Measurements from ENCODE around the gene SFT2D3. TPM values are rescaled to one million over a fixed set of nuclear protein-coding genes. Genes with fewer than 3 reads are reported as not detected.
"Not testable (repeated sequence)": the region's sequence is repeated elsewhere in the genome, so short reads cannot be mapped to it uniquely, and the experiment has no call there.

The SFT2D3 gene
- total RNA-seq, 2 experiments from 2014 or later: 4.8 to 5.5 TPM

DNA sequence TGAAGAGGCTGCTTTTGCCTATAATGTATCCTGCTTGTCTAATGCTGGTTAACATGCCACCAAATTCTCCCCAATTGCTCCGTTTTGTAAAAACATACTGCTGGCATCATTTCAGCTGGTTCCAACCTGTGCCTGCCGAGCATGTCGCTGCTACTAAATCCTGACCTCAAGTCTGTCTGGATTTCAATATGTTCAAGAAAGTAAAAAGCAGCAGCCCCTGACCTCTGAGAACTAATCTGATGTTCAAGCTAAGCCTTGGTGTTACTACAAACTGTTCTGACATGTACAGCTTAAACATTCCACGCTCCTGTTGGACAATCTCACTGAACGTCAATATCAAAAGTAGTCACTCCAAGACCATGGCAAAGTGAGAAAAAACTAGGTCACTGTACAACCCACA is 46.3 kb downstream of the SFT2D3 start:
- ChIA-PET POLR2A (no interaction called here), CTCF (no interaction called here)
- Mint-ChIP-seq H3K4me3 (no peak overlapping the region), H3K9me3 (ENCODE audit: insufficient read depth) (no peaks in the 10 kb centered on the region), H3K4me1 (ENCODE audit: low read depth) (peaks cover 7% of the 10 kb centered on the region), H3K27ac (no peak overlapping the region), H3K36me3 (ENCODE audit: low read depth) (peaks cover 33% of the 10 kb centered on the region), H3K27me3 (ENCODE audit: low read depth) (no peaks in the 10 kb centered on the region)
- ATAC-seq: no peak
- DNase-seq: no peak

DNA sequence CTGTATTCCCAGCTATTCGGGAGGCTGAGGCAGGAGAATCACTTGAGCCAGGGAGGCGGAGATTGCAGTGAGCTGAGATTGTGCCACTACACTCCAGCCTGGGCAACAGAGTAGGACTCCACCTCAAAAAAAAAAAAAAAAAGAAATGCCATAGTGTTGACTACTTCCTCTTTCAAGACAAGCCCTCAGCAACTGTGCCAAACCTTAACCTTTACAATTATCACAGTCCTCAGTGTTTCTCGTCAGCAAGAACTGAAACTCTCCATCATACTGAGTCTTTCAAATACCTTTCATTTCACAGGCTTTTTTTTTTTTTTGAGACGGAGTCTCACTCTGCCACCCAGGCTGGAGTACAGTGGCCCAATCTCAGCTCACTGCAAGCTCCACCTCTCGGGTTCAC is 48.2 kb downstream of the SFT2D3 start:
- POLR2A ChIA-PET; H3K27me3 Mint-ChIP-seq (ENCODE audit: low read depth); H3K4me1 Mint-ChIP-seq (ENCODE audit: low read depth); CTCF ChIA-PET; DNase-seq; ATAC-seq; H3K27ac Mint-ChIP-seq; H3K9me3 Mint-ChIP-seq (ENCODE audit: insufficient read depth); H3K4me3 Mint-ChIP-seq: not testable (repeated sequence)
- peaks cover 31% of the 10 kb centered on the region for H3K36me3 Mint-ChIP-seq (ENCODE audit: low read depth)

DNA sequence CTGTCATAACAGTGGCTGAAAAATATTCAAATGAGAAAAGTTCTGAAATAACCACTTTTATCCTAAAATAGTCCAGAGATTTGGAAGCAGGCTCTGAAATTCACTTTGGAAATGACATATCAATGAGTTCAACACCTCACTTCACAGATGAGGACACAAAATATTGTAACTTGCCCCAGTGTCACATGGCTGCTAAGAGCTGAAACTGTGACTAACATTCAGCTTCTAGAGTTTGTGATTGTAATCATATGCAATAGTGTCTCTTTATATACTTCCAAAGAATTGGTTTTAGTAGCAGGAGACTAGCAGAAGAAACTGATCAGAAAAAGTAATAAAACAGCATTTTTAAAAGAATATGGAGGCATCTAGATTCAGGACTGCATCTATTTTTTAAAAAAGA is 52.1 kb downstream of the SFT2D3 start:
- POLR2A ChIA-PET: no interaction called here
- no peak overlapping the region for H3K27ac Mint-ChIP-seq
- peaks cover 28% of the 10 kb centered on the region for H3K36me3 Mint-ChIP-seq (ENCODE audit: low read depth)
- DNase-seq (no peak), ATAC-seq (no peak)
- CTCF ChIA-PET: no interaction called here
- H3K27me3 Mint-ChIP-seq (ENCODE audit: low read depth): no peaks in the 10 kb centered on the region
- H3K9me3 Mint-ChIP-seq (ENCODE audit: insufficient read depth): no peaks in the 10 kb centered on the region
- H3K4me1 Mint-ChIP-seq (ENCODE audit: low read depth): peaks cover 3% of the 10 kb centered on the region
- no peak overlapping the region for H3K4me3 Mint-ChIP-seq

DNA sequence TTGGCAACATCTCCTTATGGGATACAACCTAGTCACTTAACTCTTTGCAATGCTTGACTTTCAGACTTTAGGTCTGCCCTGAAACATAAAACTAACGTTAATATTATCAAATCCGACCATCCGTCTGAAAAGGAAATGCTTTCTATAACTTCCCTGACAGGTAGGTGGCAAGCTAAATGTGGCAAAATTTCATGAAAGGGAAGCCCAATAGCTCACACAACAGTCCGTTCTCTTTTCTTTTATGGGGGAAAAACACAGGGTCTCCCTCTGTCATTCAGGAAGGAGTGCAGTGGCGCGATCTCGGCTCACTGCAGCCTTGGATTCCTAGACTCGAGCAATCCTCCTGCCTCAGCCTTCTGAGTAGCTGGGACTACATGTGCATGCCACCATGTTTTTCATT is 52.9 kb downstream of the SFT2D3 start:
- no peak overlapping the region for H3K27ac Mint-ChIP-seq
- POLR2A ChIA-PET: interaction anchor here (1.0 kb wide), 1 partner anchor 52 kb away, joined by 4 read pairs; the partner anchor contains the start of gene SFT2D3
- H3K27me3 Mint-ChIP-seq (ENCODE audit: low read depth): no peaks in the 10 kb centered on the region
- H3K4me3 Mint-ChIP-seq: no peak overlapping the region
- CTCF ChIA-PET: interaction anchor here (0.9 kb wide), 1 partner anchor 30 kb away, joined by 3 read pairs; no protein-coding TSS in a partner anchor
- peaks cover 28% of the 10 kb centered on the region for H3K36me3 Mint-ChIP-seq (ENCODE audit: low read depth)
- H3K4me1 Mint-ChIP-seq (ENCODE audit: low read depth): peaks cover 3% of the 10 kb centered on the region
- ATAC-seq: no peak
- DNase-seq: no peak
- H3K9me3 Mint-ChIP-seq (ENCODE audit: insufficient read depth): no peaks in the 10 kb centered on the region

Other genes starting within 250 kb of the SFT2D3 start
- gene IWS1, start 175.0 kb upstream of the SFT2D3 start, total RNA-seq: 10 to 100 TPM; 48.4 to 53.3 TPM
- gene MYO7B, start 165.8 kb upstream of the SFT2D3 start, total RNA-seq: 1 to 10 TPM in 1 of 2 experiments, under 1 TPM in 1; 0.82 to 1.2 TPM
- gene GPR17, start 55.3 kb upstream of the SFT2D3 start, total RNA-seq: not detected
- 10 to 100 TPM; 35.3 to 38.3 TPM for gene LIMS2, start 26.0 kb upstream of the SFT2D3 start, total RNA-seq
- gene WDR33, start 109.7 kb downstream of the SFT2D3 start, total RNA-seq: 10 to 100 TPM; 64.3 to 68.3 TPM
- gene POLR2D, start 156.7 kb downstream of the SFT2D3 start, total RNA-seq: 10 to 100 TPM; 51.1 to 52.5 TPM
- 10 to 100 TPM; 14.5 to 15.0 TPM for gene AMMECR1L, start 184.5 kb downstream of the SFT2D3 start, total RNA-seq